Breast epithelium (tissue), 3 donors: ENCODE measurements around the gene NR0B1.

Source experiments
- CTCF ChIP-seq, 3 donors: fragments of 450-650 bp; IDR thresholded peaks; one replicate each; pipeline ENCODE4 v1.5.1; 2016 to 2017; ENCODE audit warnings: antibody characterized with exemption in 3 of 3, mild to moderate bottlenecking in 3 of 3, moderate library complexity in 3 of 3
- POLR2A ChIP-seq: fragments of 450-650 bp; IDR thresholded peaks from one replicate; pipeline ENCODE4 v1.6.1; 2016; ENCODE audit warnings: antibody characterized with exemption, mild to moderate bottlenecking, moderate library complexity

GRCh38 chrX:30261012-30261411 is 48.2 kb downstream of the NR0B1 start:
- TF ChIP-seq POLR2A (no peak), CTCF (IDR thresholded peaks at IDR 0.05) (no peak)
